Measurements from ENCODE around the gene PDE6A. TPM values are rescaled to one million over a fixed set of nuclear protein-coding genes. Genes with fewer than 3 reads are reported as not detected.

Gene PDE6A
- total RNA-seq, 1 experiment from 2014 or later, result not detected

DNA sequence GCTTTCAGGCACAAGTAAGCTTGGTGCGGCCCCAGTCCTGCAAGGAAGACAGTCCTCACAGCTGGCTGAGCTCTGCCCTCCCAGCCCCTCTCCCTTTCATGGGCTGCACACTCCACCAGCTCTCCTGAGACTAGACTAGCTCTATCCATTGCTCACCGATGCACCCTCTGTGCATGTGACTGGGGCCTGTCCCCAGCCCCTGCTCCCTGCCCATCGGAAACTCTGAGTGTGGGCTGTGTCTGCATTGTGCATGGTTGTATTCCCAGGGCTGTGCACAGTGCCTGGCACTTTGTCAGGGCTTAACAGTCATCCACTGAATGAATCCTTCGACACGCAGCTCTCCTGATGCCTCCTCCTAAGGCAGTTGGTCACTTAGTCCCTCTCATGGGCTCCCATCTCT, 122.3 kb downstream of the PDE6A start:
- Histone ChIP-seq H3K4ac (ENCODE audit: low read depth, low read length) (no peak overlapping the region), H4K91ac (ENCODE audit: insufficient read length, low read depth, low read length) (no peak overlapping the region), H3K9me3 (ENCODE audit: control insufficient read depth, low read depth, low read length) (no peaks in the 10 kb centered on the region), H3K23me2 (ENCODE audit: insufficient read length, low read depth, low read length, poor library complexity, severe bottlenecking) (no peaks in the 10 kb centered on the region), H3K9ac (ENCODE audit: extremely low read depth, insufficient read length, low read length) (no peak overlapping the region), H3K4me2 (ENCODE audit: insufficient read depth, insufficient read length, low read length) (no peak overlapping the region), H2BK20ac (ENCODE audit: low read depth, low read length, poor library complexity, severe bottlenecking) (no peak overlapping the region), H3K4me1 (ENCODE audit: insufficient read depth, low read length) (no peaks in the 10 kb centered on the region; the same call in 1 of the 2 replicates), H2BK12ac (ENCODE audit: insufficient read length, low read depth, low read length) (no peak overlapping the region), H2BK15ac (ENCODE audit: low read depth, low read length) (no peak overlapping the region), H4K20me1 (ENCODE audit: control insufficient read depth, insufficient read depth, insufficient read length) (peaks cover 3% of the 10 kb centered on the region), H4K8ac (replicated peaks; ENCODE audit: insufficient read length, low read depth, low read length) (no peak overlapping the region), H3K14ac (ENCODE audit: insufficient read depth, low read length) (no peak overlapping the region), H3K79me2 (ENCODE audit: insufficient read depth, low read length) (no peaks in the 10 kb centered on the region), H3K18ac (ENCODE audit: insufficient read length, low read depth, low read length) (no peak overlapping the region), H2AFZ (ENCODE audit: low read length) (no peak overlapping the region), H2AK5ac (ENCODE audit: insufficient read length, low read length) (no peak overlapping the region), H3K27me3 (ENCODE audit: insufficient read depth, low read length) (no peaks in the 10 kb centered on the region), H2BK120ac (ENCODE audit: low read depth, low read length, poor library complexity, severe bottlenecking) (no peak overlapping the region), H2BK5ac (ENCODE audit: insufficient read length, low read length) (no peak overlapping the region), H3K79me1 (ENCODE audit: insufficient read depth, low read depth, low read length, poor library complexity, severe bottlenecking) (no peaks in the 10 kb centered on the region), H3K27ac (ENCODE audit: insufficient read length, low read depth, low read length) (no peak overlapping the region), H4K5ac (ENCODE audit: insufficient read length, low read depth, low read length) (no peak overlapping the region), H3T11ph (ENCODE audit: low read length) (no peak overlapping the region), H3K56ac (ENCODE audit: insufficient read length, low read depth, low read length) (no peak overlapping the region), H3K23ac (ENCODE audit: insufficient read length, low read depth, low read length) (no peak overlapping the region)
- H3K27me3 Mint-ChIP-seq (ENCODE audit: low read depth), result no peaks in the 10 kb centered on the region; the same call in 1 of the 2 replicates
- no peaks in the 10 kb centered on the region for H3K9me3 Mint-ChIP-seq
- H3K4me3 Mint-ChIP-seq, result no peak overlapping the region
- no CpG with 5 or more reads among the region's 5 CpGs for WGBS (ENCODE audit: extremely low coverage, insufficient read length, low lambda C conversion rate)
- TF ChIP-seq, protein P1, sequence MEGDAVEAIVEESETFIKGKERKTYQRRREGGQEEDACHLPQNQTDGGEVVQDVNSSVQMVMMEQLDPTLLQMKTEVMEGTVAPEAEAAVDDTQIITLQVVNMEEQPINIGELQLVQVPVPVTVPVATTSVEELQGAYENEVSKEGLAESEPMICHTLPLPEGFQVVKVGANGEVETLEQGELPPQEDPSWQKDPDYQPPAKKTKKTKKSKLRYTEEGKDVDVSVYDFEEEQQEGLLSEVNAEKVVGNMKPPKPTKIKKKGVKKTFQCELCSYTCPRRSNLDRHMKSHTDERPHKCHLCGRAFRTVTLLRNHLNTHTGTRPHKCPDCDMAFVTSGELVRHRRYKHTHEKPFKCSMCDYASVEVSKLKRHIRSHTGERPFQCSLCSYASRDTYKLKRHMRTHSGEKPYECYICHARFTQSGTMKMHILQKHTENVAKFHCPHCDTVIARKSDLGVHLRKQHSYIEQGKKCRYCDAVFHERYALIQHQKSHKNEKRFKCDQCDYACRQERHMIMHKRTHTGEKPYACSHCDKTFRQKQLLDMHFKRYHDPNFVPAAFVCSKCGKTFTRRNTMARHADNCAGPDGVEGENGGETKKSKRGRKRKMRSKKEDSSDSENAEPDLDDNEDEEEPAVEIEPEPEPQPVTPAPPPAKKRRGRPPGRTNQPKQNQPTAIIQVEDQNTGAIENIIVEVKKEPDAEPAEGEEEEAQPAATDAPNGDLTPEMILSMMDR (conservative IDR thresholded peaks at IDR 0.05), result no peak
- peaks cover 16 to 28% of the 10 kb centered on the region in 2 experiments for H3K4me1 Mint-ChIP-seq
- 0 out of 7 replicates have a peak overlapping the region, but pooled peaks of 2 of the 3 experiments have one; percentile 40 to 44 for H3K27ac Mint-ChIP-seq
- DNase-seq, result no peak
- peaks cover 0 to 7% (median 0%) of the 10 kb centered on the region in 3 experiments; a peak in 4 of 7 replicates for H3K36me3 Mint-ChIP-seq (ENCODE audit: insufficient read depth in 1 of 3, low read depth in 3 of 3)
